ENCODE data around the gene LONRF2. TPM values are rescaled to one million over a fixed set of nuclear protein-coding genes. Genes with fewer than 3 reads are reported as not detected.

The LONRF2 gene
- total and polyA plus RNA-seq, 2 of the 13 experiments (the other 11 are each of a cell fraction or from before 2014, with no cell fraction given) = not detected

DNA sequence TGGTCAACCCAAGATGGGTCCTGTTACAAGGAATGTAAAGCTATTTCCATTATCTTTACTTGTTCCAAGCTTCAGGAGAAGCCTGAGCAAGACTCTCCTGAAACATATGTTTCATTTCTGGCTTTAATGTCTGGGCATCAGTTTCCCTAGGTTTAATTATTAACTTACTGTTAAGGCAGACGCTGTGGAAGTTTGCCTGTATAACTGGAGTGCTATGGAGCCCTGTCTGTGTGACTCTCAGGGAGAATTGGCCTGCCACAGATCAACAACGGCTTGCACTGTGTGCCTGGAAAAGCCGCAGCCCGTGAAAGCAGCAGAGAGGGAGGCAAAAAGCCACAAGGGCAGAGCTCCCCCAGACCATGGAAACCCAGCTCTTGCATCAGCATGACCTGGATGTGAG, 22.1 kb upstream of the LONRF2 start:
- H2AFZ ChIP-seq (ENCODE audit: low read length) = no peak overlapping the region
- no peaks in the 10 kb centered on the region for H4K20me1 ChIP-seq (ENCODE audit: insufficient read depth, low read length)
- no peaks in the 10 kb centered on the region for H3K36me3 ChIP-seq (replicated peaks in 1 of 2; ENCODE audit: control insufficient read depth in 1 of 2, insufficient read depth in 2 of 2, low read length in 2 of 2)
- no peak overlapping the region for H3K4me3 ChIP-seq (replicated peaks in 1 of 3; ENCODE audit: insufficient read depth in 1 of 3, low read depth in 2 of 3, low read length in 3 of 3)
- intact Hi-C loops (cut with micrococcal nuclease; ENCODE audit: unreplicated experiment) (no loop called here), in situ Hi-C loops (cut with HindIII; ENCODE audit: extremely low pct_ligation_motif_present, low pct_unique_long_range_greater_than_20kb) (no loop called here)
- no peak for DNase-seq (ENCODE audit: low spot score)
- no peak overlapping the region for H3K27ac ChIP-seq (ENCODE audit: extremely low read length, insufficient read depth, low read length)
- H3K9ac ChIP-seq (ENCODE audit: insufficient read depth, low read depth, low read length) = no peak overlapping the region
- POLR2A ChIA-PET = no interaction called here
- H3K27me3 ChIP-seq (ENCODE audit: control insufficient read depth in 1 of 2, insufficient read depth in 2 of 2, low read length in 2 of 2) = peaks cover 0 to 12% of the 10 kb centered on the region in 2 experiments; a peak in 2 of 5 replicates
- H3K9me3 ChIP-seq (ENCODE audit: low read length) = peaks cover 4% of the 10 kb centered on the region; the same call in 1 of the 2 replicates
- no peaks in the 10 kb centered on the region for H3K4me1 ChIP-seq (ENCODE audit: insufficient read depth, low read length)
- no peak for FAIRE-seq
- WGBS (ENCODE audit: low lambda C conversion rate) = 0% methylated on average over 4 of the region's 4 CpGs
- H3K4me2 ChIP-seq (ENCODE audit: low read depth, low read length) = no peak overlapping the region
- no TSS peak for BruUV-seq (replicated peaks)
- ATAC-seq = no peak; the same call in 2 of the 3 replicates
- H3K79me2 ChIP-seq (ENCODE audit: insufficient read depth, low read length) = no peaks in the 10 kb centered on the region
- CTCF ChIA-PET (ENCODE audit: low intra/inter-chr PET ratio, low total read pairs) = no interaction called here
- TF ChIP-seq AKAP8 (CRISPR knock-in tag; IDR thresholded peaks at IDR 0.05) (no peak), ZNF34 (CRISPR knock-in tag; IDR thresholded peaks at IDR 0.05; ENCODE audit: borderline replicate concordance) (no peak), IRF2 (CRISPR knock-in tag; IDR thresholded peaks at IDR 0.05) (no peak), HOXA7 (CRISPR knock-in tag; IDR thresholded peaks at IDR 0.05) (no peak), ZNF720 (CRISPR knock-in tag; IDR thresholded peaks at IDR 0.05) (no peak), ZNF350 (CRISPR knock-in tag; IDR thresholded peaks at IDR 0.05; ENCODE audit: borderline replicate concordance, low read depth) (no peak), KMT2B (CRISPR knock-in tag; IDR thresholded peaks at IDR 0.05) (no peak), KLF11 (CRISPR knock-in tag; IDR thresholded peaks at IDR 0.05) (no peak), ZNF878 (CRISPR knock-in tag; IDR thresholded peaks at IDR 0.05) (no peak), SALL1 (CRISPR knock-in tag; IDR thresholded peaks at IDR 0.05) (no peak), ELF3 (CRISPR knock-in tag; IDR thresholded peaks at IDR 0.05) (no peak), ZNF552 (CRISPR knock-in tag; IDR thresholded peaks at IDR 0.05; ENCODE audit: borderline replicate concordance) (no peak), NFRKB (IDR thresholded peaks at IDR 0.05) (no peak)
- TF ChIP-seq, protein P1, sequence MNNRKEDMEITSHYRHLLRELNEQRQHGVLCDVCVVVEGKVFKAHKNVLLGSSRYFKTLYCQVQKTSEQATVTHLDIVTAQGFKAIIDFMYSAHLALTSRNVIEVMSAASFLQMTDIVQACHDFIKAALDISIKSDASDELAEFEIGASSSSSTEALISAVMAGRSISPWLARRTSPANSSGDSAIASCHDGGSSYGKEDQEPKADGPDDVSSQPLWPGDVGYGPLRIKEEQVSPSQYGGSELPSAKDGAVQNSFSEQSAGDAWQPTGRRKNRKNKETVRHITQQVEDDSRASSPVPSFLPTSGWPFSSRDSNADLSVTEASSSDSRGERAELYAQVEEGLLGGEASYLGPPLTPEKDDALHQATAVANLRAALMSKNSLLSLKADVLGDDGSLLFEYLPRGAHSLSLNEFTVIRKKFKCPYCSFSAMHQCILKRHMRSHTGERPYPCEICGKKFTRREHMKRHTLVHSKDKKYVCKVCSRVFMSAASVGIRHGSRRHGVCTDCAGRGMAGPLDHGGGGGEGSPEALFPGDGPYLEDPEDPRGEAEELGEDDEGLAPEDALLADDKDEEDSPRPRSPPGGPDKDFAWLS (CRISPR knock-in tag; IDR thresholded peaks at IDR 0.05; ENCODE audit: borderline replicate concordance) = no peak
- TF ChIP-seq, protein P2, sequence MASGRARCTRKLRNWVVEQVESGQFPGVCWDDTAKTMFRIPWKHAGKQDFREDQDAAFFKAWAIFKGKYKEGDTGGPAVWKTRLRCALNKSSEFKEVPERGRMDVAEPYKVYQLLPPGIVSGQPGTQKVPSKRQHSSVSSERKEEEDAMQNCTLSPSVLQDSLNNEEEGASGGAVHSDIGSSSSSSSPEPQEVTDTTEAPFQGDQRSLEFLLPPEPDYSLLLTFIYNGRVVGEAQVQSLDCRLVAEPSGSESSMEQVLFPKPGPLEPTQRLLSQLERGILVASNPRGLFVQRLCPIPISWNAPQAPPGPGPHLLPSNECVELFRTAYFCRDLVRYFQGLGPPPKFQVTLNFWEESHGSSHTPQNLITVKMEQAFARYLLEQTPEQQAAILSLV (CRISPR knock-in tag; IDR thresholded peaks at IDR 0.05; ENCODE audit: borderline replicate concordance) = no peak
- TF ChIP-seq, protein P3, sequence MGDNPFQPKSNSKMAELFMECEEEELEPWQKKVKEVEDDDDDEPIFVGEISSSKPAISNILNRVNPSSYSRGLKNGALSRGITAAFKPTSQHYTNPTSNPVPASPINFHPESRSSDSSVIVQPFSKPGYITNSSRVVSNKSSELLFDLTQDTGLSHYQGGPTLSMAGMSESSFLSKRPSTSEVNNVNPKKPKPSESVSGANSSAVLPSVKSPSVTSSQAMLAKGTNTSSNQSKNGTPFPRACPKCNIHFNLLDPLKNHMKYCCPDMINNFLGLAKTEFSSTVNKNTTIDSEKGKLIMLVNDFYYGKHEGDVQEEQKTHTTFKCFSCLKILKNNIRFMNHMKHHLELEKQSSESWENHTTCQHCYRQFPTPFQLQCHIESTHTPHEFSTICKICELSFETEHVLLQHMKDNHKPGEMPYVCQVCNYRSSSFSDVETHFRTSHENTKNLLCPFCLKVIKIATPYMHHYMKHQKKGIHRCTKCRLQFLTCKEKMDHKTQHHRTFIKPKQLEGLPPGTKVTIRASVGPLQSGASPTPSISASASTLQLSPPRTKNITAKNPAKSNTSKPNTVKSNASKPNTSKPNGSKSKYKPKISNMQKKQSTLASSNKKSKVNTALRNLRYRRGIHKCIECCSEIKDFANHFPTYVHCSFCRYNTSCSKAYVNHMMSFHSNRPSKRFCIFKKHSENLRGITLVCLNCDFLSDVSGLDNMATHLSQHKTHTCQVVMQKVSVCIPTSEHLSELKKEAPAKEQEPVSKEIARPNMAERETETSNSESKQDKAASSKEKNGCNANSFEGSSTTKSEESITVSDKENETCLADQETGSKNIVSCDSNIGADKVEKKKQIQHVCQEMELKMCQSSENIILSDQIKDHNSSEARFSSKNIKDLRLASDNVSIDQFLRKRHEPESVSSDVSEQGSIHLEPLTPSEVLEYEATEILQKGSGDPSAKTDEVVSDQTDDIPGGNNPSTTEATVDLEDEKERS (CRISPR knock-in tag; IDR thresholded peaks at IDR 0.05) = no peak
- TF ChIP-seq, protein P4, sequence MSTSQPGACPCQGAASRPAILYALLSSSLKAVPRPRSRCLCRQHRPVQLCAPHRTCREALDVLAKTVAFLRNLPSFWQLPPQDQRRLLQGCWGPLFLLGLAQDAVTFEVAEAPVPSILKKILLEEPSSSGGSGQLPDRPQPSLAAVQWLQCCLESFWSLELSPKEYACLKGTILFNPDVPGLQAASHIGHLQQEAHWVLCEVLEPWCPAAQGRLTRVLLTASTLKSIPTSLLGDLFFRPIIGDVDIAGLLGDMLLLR (CRISPR knock-in tag; IDR thresholded peaks at IDR 0.05) = no peak
- TF ChIP-seq, protein P5, sequence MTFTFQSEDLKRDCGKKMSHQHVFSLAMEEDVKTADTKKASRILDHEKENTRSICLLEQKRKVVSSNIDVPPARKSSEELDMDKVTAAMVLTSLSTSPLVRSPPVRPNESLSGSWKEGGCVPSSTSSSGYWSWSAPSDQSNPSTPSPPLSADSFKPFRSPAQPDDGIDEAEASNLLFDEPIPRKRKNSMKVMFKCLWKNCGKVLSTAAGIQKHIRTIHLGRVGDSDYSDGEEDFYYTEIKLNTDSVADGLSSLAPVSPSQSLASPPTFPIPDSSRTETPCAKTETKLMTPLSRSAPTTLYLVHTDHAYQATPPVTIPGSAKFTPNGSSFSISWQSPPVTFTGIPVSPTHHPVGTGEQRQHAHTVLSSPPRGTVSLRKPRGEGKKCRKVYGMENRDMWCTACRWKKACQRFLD (CRISPR knock-in tag; IDR thresholded peaks at IDR 0.05; ENCODE audit: borderline replicate concordance) = no peak
